NT2/D1 (cell line): ENCODE measurements around the gene CDC42EP3.

ENCODE experiments used
- YY1 ChIP-seq: IDR thresholded peaks from 2 replicates; pipeline ENCODE4 v1.6.1; 2011; ENCODE audit not compliant: insufficient read length, insufficient read depth
- ZNF274 ChIP-seq: IDR thresholded peaks from 2 replicates; pipeline ENCODE4 v1.6.1; 2011; ENCODE audit warnings: mild to moderate bottlenecking, low read depth, low read length

DNA sequence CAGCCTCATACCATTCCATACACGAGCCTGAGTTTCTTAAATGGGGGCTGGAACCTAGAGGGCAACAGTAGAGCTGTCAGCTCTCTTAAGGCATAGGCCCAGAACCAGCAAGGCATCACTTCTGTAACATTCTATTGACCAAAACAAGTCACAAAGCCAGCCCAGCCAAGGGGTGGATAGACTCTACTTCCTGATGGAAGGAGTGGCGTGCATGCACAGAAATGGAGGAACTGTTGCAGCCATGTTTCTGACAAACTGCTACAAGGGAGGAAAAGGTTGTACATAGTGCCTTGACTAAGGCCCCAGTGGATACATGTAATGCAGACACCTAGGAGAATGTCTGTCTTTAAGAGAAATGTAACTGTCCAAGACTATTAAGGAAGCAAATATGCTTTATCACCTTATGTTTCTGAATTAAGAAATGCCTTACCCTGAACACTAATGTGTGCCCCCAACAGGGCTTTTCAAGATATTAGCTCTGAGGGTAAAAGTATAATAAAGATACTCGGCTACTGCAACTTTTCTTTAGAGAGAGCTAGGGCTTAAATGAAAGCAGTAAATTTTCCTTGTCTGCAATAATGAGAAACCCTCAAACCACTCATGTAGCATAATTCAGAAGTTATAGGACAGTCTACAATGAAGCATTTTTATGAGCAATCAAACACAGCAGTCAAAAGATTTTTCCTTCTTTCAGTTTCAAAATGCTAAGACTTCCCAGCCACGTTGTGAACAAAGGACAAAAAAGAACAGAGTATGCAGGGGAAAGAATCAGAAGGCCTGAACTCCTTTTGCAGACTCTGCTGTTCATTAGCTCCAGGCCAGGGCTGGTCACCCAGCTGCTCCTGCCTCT lies 35.1 kb upstream of the CDC42EP3 start:
- TF ChIP-seq YY1 (no peak), ZNF274 (no peak)
